ENCODE results near the gene ATP6V1D.
A peak's percentile ranks its signal among the peaks of the same experiment; 100 is the strongest.
"Not testable (repeated sequence)": the region's sequence is repeated elsewhere in the genome, so short reads cannot be mapped to it uniquely, and the experiment has no call there.

The ATP6V1D gene

GRCh38 chr14:67359775-67360469 is at the start of gene ATP6V1D, which contains the start of gene EIF2S1:
TSS of gene ATP6V1D (minus strand) at chr14:67359804. CDS start at chr14:67359698, 106 bp downstream.
TSS of gene EIF2S1 (plus strand) at chr14:67360328. CDS start at chr14:67364768, 4,440 bp downstream.
- DNase-seq = peak; percentile 99

GRCh38 chr14:67408122-67408801 is 48.7 kb upstream of the ATP6V1D start:
- DNase-seq = not testable (repeated sequence)

- DNase-seq = no peak
Observed at GRCh38 chr14:67405771-67406170, 46.2 kb upstream of the ATP6V1D start.

- no peak for DNase-seq
Observed at GRCh38 chr14:67400434-67400833, 40.8 kb upstream of the ATP6V1D start.

GRCh38 chr14:67397536-67397935 is 37.9 kb upstream of the ATP6V1D start:
- no peak for DNase-seq

DNA sequence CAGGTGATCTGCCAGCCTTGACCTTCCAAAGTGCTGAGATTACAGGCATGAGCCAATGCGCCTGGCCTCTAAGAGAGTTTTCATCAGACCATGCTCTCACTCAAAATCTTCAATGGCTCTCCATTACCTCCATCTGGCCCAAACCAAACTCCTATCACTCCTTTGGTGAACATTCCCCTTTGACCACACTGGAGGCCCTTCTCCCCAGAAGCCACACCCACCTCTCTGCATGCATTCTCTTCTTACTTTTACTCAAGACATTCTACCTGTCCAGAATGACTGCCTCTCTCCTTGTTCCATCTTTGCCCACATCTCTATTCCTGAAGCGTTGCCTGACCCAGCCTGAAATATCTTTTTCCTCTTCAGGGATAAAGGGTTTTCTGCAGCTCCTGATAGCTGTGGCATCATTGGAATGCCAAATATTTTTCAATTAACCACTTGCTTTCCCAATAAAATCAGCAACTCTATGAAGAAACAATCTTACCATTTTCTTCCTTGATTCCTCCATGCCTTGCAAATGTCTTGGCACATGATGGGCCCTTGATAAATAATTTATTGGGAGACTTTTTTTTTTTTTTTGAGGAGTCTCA is 36.9 kb upstream of the ATP6V1D start:
- no peak for DNase-seq

DNA sequence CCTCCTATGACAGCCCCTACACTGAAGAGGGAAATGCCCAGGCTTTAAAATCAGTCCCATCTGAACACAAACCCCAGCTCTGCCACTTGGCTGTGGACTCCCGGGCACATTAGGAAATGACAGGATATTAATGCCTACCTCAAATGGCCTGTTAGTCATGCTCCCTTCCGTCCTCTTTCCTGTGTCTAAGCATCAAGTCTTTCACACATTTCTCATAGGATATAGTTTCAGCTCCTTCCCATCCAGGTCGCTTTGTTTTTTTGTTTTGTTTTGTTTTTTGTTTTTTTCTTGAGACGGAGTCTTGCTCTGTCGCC is 36.2 kb upstream of the ATP6V1D start:
- no peak for DNase-seq

- DNase-seq = no peak
Observed at GRCh38 chr14:67395086-67395875, 35.7 kb upstream of the ATP6V1D start.

DNA sequence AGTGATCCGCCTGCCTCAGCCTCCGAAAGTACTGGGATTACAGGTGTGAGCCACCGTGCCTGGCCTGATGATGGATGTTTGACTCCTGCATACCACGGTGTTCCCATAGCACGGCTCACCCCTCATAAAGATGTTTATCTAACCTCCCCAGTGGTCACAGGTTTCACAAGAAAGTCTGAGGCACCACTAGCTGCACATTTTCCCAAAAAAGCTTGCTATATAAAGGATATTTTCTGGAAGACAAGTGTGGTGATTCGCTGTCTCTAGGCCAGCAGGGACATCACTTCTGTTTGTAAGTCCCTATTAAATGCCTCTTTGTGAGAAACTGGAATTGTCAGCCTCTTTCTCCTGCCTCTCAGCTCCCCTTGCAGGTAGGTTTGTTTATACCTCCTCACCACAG is 34.1 kb upstream of the ATP6V1D start:
- no peak for DNase-seq

DNA sequence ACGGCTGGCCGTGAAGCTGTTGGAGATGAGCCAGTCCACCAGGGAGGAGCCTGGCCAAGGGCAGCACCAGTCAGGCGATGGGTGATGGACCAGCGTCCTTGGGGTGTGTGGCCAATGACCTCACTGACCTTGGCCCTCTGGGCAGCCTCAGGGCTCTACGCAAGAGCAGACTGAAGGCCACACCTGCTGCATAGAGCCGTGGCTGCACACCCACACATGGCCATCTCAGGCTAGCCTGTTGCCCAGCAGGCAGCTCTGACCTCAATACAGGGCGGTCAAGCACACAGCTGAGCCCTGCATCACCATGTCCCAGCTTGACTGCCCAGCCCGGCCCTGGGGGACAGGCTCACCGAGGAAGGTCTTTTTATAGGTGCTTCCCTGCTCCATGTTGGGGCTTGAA is 33.2 kb upstream of the ATP6V1D start:
- DNase-seq = no peak

DNA sequence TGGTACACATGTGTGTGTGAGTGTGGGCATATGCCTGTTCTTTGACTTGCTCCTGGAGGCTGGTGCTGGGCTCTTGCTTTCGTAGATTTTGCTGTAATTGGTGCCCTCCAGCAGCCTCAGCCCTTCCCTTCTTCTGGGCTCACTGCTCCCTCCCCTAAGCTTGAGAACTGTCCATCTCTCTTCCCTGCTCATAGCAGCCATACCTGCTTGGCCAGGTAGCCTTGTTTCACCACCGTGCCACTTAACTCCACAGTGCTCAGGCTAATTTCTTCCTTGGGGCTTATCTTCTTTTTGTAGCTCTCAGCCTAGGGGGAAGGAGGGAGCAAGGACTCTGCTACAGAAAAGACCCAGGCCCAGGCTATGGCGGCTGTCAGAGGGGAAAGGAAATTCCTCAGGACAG is 32.5 kb upstream of the ATP6V1D start:
- no peak for DNase-seq

DNA sequence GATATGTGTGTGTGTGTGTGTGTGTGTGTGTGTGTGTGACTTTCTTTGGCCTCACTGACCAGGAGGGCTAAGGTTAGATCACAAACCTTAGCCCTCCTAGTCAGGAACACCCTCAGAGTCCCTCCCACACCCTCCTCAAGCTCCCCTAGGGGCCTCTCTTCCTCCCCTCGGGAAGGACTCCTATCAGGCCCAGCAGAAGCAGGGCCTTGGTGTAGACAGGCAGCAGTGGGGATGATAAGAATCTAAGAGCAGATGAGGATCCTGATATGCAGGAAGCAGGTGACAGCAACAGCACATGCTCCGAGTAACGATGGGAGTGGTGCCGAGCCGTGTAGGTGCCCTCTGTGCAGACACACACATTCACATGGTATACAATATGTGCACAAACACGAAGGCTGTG is 31.7 kb upstream of the ATP6V1D start:
- no peak for DNase-seq

GRCh38 chr14:67389811-67390534 is 30.4 kb upstream of the ATP6V1D start:
- no peak for DNase-seq

DNA sequence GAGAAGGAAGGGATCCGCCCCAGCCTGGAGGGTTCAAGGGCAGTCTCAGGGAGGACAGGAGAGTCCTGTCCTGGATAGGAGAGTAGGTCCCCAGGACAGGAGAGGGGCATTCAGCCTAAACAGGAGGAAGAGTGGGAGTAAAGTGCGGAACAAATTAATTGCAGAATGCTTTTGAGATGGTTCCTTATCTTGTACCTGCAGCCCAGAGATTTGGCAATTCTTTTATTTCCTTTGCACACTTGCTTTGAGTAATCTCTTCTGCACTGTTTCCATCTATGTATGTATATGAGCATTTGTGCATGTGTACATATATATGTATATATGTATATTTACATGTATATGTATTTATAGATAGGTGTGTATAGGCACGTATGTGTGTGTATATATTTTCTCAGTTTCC is 29.7 kb upstream of the ATP6V1D start:
- no peak for DNase-seq

DNA sequence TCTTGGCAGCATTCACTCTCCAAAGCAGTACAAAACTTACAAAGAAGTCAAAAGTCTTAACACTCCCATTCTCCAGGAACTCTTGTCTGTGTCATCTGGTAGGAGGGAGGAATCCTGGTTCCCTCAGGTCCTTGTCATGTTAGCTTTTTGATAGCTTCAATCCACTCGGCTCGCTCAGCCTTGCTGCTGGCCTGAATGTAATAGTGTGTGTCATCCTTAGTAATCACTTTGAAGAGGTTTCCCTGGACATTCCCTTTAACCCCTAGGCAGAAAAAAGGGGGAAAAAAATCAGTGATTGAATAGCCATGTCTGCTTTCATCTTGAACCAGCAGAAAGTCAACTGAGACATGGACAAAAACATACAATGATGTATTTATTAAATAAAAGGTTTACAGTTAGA is 27.6 kb upstream of the ATP6V1D start:
- no peak for DNase-seq

GRCh38 chr14:67385618-67386017 is 26.0 kb upstream of the ATP6V1D start:
- no peak for DNase-seq

DNA sequence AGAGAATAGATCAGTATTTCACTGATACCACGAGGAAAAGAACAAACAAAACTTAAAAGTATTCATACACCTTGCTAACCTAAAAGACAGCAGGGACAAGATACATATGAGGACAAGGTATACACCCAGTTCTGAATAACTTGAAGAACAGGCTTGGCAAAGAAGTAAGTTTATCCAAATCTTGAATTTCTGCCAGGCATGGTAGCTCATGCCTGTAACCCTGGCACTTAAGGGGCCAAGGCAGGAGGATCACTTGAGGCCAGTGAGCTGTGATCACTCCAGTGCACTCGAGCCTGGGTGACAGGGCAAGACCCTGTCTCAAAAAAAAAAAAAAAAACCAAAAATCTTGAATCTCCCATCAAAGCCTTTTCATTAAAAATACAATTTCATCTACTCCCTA is 25.5 kb upstream of the ATP6V1D start:
- no peak for DNase-seq

- DNase-seq = no peak
Observed at GRCh38 chr14:67377916-67378315, 18.3 kb upstream of the ATP6V1D start.

- DNase-seq = no peak
Observed at GRCh38 chr14:67373347-67373746, 13.7 kb upstream of the ATP6V1D start.

DNA sequence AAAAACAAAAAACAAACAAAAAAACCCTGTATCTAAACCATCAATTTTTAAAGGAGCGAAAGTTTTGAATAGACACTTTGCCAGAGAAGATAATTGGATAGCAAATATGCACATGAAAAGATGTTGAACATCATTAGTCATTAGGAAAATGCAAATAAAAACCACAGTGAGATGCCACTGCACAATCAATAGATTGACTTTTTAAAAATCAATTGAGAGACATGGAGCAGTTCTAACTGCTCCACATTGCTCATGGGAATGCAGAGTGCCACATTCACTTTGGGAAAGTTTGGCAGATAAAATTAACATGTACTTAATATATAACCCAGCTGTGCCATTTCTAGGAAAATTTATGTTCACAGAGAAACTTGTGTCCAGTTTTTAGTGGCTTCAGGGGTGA is 13.2 kb upstream of the ATP6V1D start:
- DNase-seq = no peak

- no peak for DNase-seq
Observed at GRCh38 chr14:67371247-67372148, 11.9 kb upstream of the ATP6V1D start.

GRCh38 chr14:67370830-67371229 is 11.2 kb upstream of the ATP6V1D start:
- no peak for DNase-seq
